ENCODE measurements around the gene IDH3A.

IDH3A gene

GRCh38 chr15:78213425-78213750, 64.2 kb downstream of the IDH3A start:
- no peaks in the 10 kb centered on the region for H3K36me3 ChIP-seq (ENCODE audit: low read length)
- no peak overlapping the region for H3K4me3 ChIP-seq (ENCODE audit: insufficient read depth, low read length, poor library complexity, severe bottlenecking)
- H3F3A ChIP-seq (ENCODE audit: insufficient read depth) = no peaks in the 10 kb centered on the region
- H3K27me3 ChIP-seq (ENCODE audit: low read length) = no peaks in the 10 kb centered on the region
- no peak overlapping the region for H3K9ac ChIP-seq (ENCODE audit: low read length)
- H3K9me3 ChIP-seq (ENCODE audit: insufficient read depth, low read length) = no peaks in the 10 kb centered on the region
- H3K9me2 ChIP-seq (replicated peaks; ENCODE audit: insufficient read depth, low read length) = no peaks in the 10 kb centered on the region
- H4K20me1 ChIP-seq (ENCODE audit: low read depth, low read length) = no peaks in the 10 kb centered on the region
- no peak overlapping the region for H3K27ac ChIP-seq (ENCODE audit: low read depth, low read length)
- no peaks in the 10 kb centered on the region for H3K79me2 ChIP-seq (ENCODE audit: insufficient read depth, low read length)
- no peak overlapping the region for H2AFZ ChIP-seq (ENCODE audit: low read depth, low read length, severe bottlenecking)
- TF ChIP-seq CTCF (IDR thresholded peaks at IDR 0.05; ENCODE audit: insufficient read depth, low read length, poor library complexity, severe bottlenecking) (no peak), EZH2phosphoT487 (conservative IDR thresholded peaks at IDR 0.05; ENCODE audit: low read length) (no peak)
- H3K4me2 ChIP-seq (ENCODE audit: low read depth, low read length, poor library complexity, severe bottlenecking) = no peak overlapping the region

GRCh38 chr15:78213956-78214355, 64.8 kb downstream of the IDH3A start:
- no peak overlapping the region for H3K9ac ChIP-seq (ENCODE audit: low read length)
- H3K9me3 ChIP-seq (ENCODE audit: insufficient read depth, low read length) = no peaks in the 10 kb centered on the region
- no peaks in the 10 kb centered on the region for H3K79me2 ChIP-seq (ENCODE audit: insufficient read depth, low read length)
- no peak overlapping the region for H3K4me3 ChIP-seq (ENCODE audit: insufficient read depth, low read length, poor library complexity, severe bottlenecking)
- TF ChIP-seq EZH2phosphoT487 (conservative IDR thresholded peaks at IDR 0.05; ENCODE audit: low read length) (no peak), CTCF (IDR thresholded peaks at IDR 0.05; ENCODE audit: insufficient read depth, low read length, poor library complexity, severe bottlenecking) (no peak)
- no peaks in the 10 kb centered on the region for H3K9me2 ChIP-seq (replicated peaks; ENCODE audit: insufficient read depth, low read length)
- no peak overlapping the region for H3K4me2 ChIP-seq (ENCODE audit: low read depth, low read length, poor library complexity, severe bottlenecking)
- H3F3A ChIP-seq (ENCODE audit: insufficient read depth) = no peaks in the 10 kb centered on the region
- no peaks in the 10 kb centered on the region for H3K36me3 ChIP-seq (ENCODE audit: low read length)
- no peaks in the 10 kb centered on the region for H4K20me1 ChIP-seq (ENCODE audit: low read depth, low read length)
- no peak overlapping the region for H3K27ac ChIP-seq (ENCODE audit: low read depth, low read length)
- no peak overlapping the region for H2AFZ ChIP-seq (ENCODE audit: low read depth, low read length, severe bottlenecking)
- H3K27me3 ChIP-seq (ENCODE audit: low read length) = no peaks in the 10 kb centered on the region

GRCh38 chr15:78216276-78217104, 67.3 kb downstream of the IDH3A start:
- H3K9me2 ChIP-seq (replicated peaks; ENCODE audit: insufficient read depth, low read length) = no peaks in the 10 kb centered on the region

More at GRCh38 chr15:78216276-78217104, 67.3 kb downstream of the IDH3A start:
- Histone ChIP-seq H3K9me3 (ENCODE audit: insufficient read depth, low read length) (no peaks in the 10 kb centered on the region), H2AFZ (ENCODE audit: low read depth, low read length, severe bottlenecking) (no peak overlapping the region), H3K9ac (ENCODE audit: low read length) (no peak overlapping the region), H3F3A (ENCODE audit: insufficient read depth) (no peaks in the 10 kb centered on the region), H4K20me1 (ENCODE audit: low read depth, low read length) (no peaks in the 10 kb centered on the region), H3K4me2 (ENCODE audit: low read depth, low read length, poor library complexity, severe bottlenecking) (no peak overlapping the region), H3K36me3 (ENCODE audit: low read length) (no peaks in the 10 kb centered on the region), H3K27ac (ENCODE audit: low read depth, low read length) (no peak overlapping the region), H3K27me3 (ENCODE audit: low read length) (no peaks in the 10 kb centered on the region), H3K4me3 (ENCODE audit: insufficient read depth, low read length, poor library complexity, severe bottlenecking) (no peak overlapping the region), H3K79me2 (ENCODE audit: insufficient read depth, low read length) (no peaks in the 10 kb centered on the region)
- TF ChIP-seq CTCF (IDR thresholded peaks at IDR 0.05; ENCODE audit: insufficient read depth, low read length, poor library complexity, severe bottlenecking) = no peak
